ENCODE results near the gene RAB37. TPM values are rescaled to one million over a fixed set of nuclear protein-coding genes. Genes with fewer than 3 reads are reported as not detected.

RAB37 gene
- total and polyA plus RNA-seq, 9 of the 15 experiments (the other 6 are each of a cell fraction or from before 2014, with no cell fraction given) = 0.03 to 0.27 (median 0.11) TPM; not detected in 4

DNA sequence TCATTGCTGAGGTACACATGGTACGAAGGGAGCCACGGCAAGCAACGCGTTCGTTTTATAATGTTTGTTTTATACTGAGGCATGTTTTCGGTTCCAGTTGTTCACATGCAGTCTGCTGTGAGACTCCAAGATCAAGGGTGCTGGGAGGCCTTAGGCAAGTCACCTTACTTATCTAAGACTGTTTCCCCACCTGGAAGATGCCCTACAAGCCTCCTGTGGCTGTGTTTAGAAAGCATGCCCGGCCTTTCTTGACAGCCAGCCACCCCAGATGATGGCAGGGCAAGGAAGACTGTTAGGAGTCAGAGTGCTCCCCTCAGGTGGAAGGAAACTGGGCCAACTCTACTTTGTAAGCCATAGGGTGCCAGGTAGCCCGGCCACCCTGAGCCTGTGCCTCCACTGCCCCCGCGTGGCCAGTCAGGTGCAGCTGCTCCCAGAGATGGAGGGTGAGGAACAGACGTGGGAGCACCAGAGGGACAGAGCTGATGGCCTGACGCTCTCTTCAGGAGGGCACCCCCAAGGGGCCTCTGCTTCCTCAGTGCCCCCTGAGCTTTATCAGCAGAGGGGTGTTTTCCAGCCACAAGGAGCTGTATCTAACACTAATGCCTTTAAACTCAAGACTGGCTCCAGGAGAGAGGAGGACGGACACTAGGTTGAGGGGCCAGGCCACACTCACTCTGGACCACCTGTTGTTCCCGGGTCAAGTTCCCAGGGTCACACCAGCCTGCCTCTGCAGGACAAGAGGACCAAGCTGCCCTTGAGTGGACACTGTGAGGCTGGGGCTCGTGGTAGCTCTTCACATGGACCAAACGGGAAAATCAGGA is 33.7 kb downstream of the RAB37 start (continued):
- TF ChIP-seq, protein P1, sequence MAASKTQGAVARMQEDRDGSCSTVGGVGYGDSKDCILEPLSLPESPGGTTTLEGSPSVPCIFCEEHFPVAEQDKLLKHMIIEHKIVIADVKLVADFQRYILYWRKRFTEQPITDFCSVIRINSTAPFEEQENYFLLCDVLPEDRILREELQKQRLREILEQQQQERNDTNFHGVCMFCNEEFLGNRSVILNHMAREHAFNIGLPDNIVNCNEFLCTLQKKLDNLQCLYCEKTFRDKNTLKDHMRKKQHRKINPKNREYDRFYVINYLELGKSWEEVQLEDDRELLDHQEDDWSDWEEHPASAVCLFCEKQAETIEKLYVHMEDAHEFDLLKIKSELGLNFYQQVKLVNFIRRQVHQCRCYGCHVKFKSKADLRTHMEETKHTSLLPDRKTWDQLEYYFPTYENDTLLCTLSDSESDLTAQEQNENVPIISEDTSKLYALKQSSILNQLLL (CRISPR knock-in tag; IDR thresholded peaks at IDR 0.05; ENCODE audit: borderline replicate concordance) = no peak
- no peak; the same call in 1 of the 2 replicates for TF ChIP-seq NFIC (IDR thresholded peaks at IDR 0.05)
- TF ChIP-seq GABPB1 (CRISPR knock-in tag; IDR thresholded peaks at IDR 0.05) = 0 out of 2 replicates have a peak, but pooled peaks have one; percentile 25
- TF ChIP-seq POLR3G (IDR thresholded peaks at IDR 0.05; ENCODE audit: extremely low read depth, insufficient read length, insufficient replicate concordance) = no peak
- TF ChIP-seq ZKSCAN3 (CRISPR knock-in tag; IDR thresholded peaks at IDR 0.05) = no peak
- no peak for TF ChIP-seq MCM5 (IDR thresholded peaks at IDR 0.05; ENCODE audit: low read depth)
- no peak for TF ChIP-seq RBM39 (optimal IDR thresholded peaks at IDR 0.05; ENCODE audit: low read depth, low read length)
- no peak for TF ChIP-seq CXXC5 (CRISPR knock-in tag; IDR thresholded peaks at IDR 0.05)
- 0 out of 2 replicates have a peak, but pooled peaks have one; percentile 24 for TF ChIP-seq ELF4 (CRISPR knock-in tag; IDR thresholded peaks at IDR 0.05)
- TF ChIP-seq ZNF263 (CRISPR knock-in tag; IDR thresholded peaks at IDR 0.05; ENCODE audit: borderline replicate concordance) = peak; percentile 94
- no peak for TF ChIP-seq ZNF3 (CRISPR knock-in tag; IDR thresholded peaks at IDR 0.05)
- no peak for TF ChIP-seq NONO (IDR thresholded peaks at IDR 0.05; ENCODE audit: low read depth in 2 of 2, low read length in 1 of 2)
- TF ChIP-seq PTRF (tag; IDR thresholded peaks at IDR 0.05) = no peak
- no peak for TF ChIP-seq NFXL1 (CRISPR knock-in tag; IDR thresholded peaks at IDR 0.05)
- TF ChIP-seq KLF13 (tag; IDR thresholded peaks at IDR 0.05; ENCODE audit: borderline replicate concordance, low read depth) = no peak
- TF ChIP-seq, protein P2, sequence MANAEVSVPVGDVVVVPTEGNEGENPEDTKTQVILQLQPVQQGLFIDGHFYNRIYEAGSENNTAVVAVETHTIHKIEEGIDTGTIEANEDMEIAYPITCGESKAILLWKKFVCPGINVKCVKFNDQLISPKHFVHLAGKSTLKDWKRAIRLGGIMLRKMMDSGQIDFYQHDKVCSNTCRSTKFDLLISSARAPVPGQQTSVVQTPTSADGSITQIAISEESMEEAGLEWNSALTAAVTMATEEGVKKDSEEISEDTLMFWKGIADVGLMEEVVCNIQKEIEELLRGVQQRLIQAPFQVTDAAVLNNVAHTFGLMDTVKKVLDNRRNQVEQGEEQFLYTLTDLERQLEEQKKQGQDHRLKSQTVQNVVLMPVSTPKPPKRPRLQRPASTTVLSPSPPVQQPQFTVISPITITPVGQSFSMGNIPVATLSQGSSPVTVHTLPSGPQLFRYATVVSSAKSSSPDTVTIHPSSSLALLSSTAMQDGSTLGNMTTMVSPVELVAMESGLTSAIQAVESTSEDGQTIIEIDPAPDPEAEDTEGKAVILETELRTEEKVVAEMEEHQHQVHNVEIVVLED (CRISPR knock-in tag; IDR thresholded peaks at IDR 0.05) = no peak
- no peak for TF ChIP-seq NFE2L1 (tag; IDR thresholded peaks at IDR 0.05; ENCODE audit: borderline replicate concordance, low read depth)
- TF ChIP-seq, protein P3, sequence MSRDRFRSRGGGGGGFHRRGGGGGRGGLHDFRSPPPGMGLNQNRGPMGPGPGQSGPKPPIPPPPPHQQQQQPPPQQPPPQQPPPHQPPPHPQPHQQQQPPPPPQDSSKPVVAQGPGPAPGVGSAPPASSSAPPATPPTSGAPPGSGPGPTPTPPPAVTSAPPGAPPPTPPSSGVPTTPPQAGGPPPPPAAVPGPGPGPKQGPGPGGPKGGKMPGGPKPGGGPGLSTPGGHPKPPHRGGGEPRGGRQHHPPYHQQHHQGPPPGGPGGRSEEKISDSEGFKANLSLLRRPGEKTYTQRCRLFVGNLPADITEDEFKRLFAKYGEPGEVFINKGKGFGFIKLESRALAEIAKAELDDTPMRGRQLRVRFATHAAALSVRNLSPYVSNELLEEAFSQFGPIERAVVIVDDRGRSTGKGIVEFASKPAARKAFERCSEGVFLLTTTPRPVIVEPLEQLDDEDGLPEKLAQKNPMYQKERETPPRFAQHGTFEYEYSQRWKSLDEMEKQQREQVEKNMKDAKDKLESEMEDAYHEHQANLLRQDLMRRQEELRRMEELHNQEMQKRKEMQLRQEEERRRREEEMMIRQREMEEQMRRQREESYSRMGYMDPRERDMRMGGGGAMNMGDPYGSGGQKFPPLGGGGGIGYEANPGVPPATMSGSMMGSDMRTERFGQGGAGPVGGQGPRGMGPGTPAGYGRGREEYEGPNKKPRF (IDR thresholded peaks at IDR 0.05; ENCODE audit: low read depth, low read length) = no peak
- TF ChIP-seq, protein P4, sequence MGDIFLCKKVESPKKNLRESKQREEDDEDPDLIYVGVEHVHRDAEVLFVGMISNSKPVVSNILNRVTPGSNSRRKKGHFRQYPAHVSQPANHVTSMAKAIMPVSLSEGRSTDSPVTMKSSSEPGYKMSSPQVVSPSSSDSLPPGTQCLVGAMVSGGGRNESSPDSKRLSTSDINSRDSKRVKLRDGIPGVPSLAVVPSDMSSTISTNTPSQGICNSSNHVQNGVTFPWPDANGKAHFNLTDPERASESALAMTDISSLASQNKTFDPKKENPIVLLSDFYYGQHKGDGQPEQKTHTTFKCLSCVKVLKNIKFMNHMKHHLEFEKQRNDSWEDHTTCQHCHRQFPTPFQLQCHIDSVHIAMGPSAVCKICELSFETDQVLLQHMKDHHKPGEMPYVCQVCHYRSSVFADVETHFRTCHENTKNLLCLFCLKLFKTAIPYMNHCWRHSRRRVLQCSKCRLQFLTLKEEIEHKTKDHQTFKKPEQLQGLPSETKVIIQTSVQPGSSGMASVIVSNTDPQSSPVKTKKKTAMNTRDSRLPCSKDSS (IDR thresholded peaks at IDR 0.05; ENCODE audit: low read depth, partially characterized antibody) = no peak

Data from K562 (cell line).